Lower leg skin (tissue), 3 donors: ENCODE data around the gene CPVL.

Experiments
- POLR2A ChIP-seq, 2 donors: fragments of 450-650 bp; IDR thresholded peaks; one replicate each; pipeline ENCODE4 v1.6.1; 2016 to 2017; ENCODE audit warnings: antibody characterized with exemption in 2 of 2, mild to moderate bottlenecking in 1 of 2, moderate library complexity in 1 of 2
- TF ChIP-seq, protein P1 (sequence below), 3 donors: fragments of 450-650 bp; IDR thresholded peaks; one replicate each; pipeline ENCODE4 v1.5.1; 2016; ENCODE audit warnings: antibody characterized with exemption in 3 of 3, mild to moderate bottlenecking in 3 of 3, moderate library complexity in 2 of 3

DNA sequence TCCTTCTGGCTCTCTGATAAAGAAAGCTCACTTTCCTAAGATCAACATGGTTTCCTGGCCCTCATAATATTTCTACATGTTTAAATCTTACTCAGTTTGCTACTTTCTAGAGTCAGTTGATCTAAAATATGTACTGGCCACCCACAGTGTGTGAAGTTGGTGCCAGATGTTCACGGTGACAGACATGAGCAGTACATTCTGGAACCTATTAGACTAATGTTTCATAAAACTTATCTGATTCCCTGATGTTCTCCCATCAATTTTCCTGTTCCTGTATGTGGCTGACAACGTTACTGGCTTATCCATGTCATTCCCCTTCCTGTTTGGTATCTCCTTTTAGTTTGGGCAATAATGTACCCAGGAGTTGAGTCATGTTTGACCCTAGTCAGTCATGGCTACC, 13.7 kb upstream of the CPVL start:
- TF ChIP-seq POLR2A (IDR thresholded peaks at IDR 0.05), result no peak
- TF ChIP-seq, protein P1, sequence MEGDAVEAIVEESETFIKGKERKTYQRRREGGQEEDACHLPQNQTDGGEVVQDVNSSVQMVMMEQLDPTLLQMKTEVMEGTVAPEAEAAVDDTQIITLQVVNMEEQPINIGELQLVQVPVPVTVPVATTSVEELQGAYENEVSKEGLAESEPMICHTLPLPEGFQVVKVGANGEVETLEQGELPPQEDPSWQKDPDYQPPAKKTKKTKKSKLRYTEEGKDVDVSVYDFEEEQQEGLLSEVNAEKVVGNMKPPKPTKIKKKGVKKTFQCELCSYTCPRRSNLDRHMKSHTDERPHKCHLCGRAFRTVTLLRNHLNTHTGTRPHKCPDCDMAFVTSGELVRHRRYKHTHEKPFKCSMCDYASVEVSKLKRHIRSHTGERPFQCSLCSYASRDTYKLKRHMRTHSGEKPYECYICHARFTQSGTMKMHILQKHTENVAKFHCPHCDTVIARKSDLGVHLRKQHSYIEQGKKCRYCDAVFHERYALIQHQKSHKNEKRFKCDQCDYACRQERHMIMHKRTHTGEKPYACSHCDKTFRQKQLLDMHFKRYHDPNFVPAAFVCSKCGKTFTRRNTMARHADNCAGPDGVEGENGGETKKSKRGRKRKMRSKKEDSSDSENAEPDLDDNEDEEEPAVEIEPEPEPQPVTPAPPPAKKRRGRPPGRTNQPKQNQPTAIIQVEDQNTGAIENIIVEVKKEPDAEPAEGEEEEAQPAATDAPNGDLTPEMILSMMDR (IDR thresholded peaks at IDR 0.05), result no peak
